Right lobe of liver (tissue), 4 donors: ENCODE data around the gene KLHL22.

ENCODE experiments used
- CTCF ChIP-seq, 4 donors: fragments of 200-600 bp in 3 of 4; fragments of 450-650 bp in 1 of 4; IDR thresholded peaks; one replicate each; pipeline versions ENCODE4 v1.5.1 to v1.8.0; 2016 to 2022; ENCODE audit warnings: antibody characterized with exemption in 4 of 4, mild to moderate bottlenecking in 2 of 4
- POLR2A ChIP-seq: fragments of 450-650 bp; IDR thresholded peaks from one replicate; pipeline ENCODE4 v1.6.1; 2017; ENCODE audit warnings: antibody characterized with exemption, mild to moderate bottlenecking
- donor health status: DM: no; HTN: no; CAD: no.
- donor health status: DM: no; HTN: no; CAD: no.
- donor health status: DM: no; HTN: yes; CAD: no.

GRCh38 chr22:20517422-20517821 is 21.8 kb upstream of the KLHL22 start:
- no peak for TF ChIP-seq CTCF (IDR thresholded peaks at IDR 0.05)
- TF ChIP-seq POLR2A: no peak
